ENCODE data around the gene KIAA1958.
A peak's percentile ranks its signal among the peaks of the same experiment; 100 is the strongest.

Gene KIAA1958, protein sequence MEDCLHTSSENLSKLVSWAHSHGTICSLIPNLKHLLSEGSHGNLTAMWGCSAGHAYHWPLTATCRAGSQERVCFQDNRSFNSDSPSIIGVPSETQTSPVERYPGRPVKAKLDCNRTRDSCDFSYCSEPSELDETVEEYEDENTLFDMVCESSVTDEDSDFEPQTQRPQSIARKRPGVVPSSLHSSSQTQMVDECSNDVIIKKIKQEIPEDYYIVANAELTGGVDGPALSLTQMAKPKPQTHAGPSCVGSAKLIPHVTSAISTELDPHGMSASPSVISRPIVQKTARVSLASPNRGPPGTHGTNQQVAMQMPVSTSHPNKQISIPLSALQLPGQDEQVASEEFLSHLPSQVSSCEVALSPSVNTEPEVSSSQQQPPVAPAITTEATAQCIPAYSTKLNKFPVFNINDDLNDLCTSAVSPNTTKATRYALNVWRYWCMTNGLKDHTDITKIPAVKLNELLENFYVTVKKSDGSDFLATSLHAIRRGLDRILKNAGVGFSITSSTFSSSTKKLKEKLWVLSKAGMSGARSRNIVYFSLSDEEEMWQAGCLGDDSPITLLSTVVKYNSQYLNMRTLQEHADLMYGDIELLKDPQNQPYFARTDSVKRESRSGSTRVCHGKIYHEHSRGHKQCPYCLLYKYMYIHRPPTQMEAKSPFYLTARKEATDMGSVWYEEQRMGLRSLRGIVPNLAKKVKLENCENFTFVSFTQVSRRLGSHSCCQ

DNA sequence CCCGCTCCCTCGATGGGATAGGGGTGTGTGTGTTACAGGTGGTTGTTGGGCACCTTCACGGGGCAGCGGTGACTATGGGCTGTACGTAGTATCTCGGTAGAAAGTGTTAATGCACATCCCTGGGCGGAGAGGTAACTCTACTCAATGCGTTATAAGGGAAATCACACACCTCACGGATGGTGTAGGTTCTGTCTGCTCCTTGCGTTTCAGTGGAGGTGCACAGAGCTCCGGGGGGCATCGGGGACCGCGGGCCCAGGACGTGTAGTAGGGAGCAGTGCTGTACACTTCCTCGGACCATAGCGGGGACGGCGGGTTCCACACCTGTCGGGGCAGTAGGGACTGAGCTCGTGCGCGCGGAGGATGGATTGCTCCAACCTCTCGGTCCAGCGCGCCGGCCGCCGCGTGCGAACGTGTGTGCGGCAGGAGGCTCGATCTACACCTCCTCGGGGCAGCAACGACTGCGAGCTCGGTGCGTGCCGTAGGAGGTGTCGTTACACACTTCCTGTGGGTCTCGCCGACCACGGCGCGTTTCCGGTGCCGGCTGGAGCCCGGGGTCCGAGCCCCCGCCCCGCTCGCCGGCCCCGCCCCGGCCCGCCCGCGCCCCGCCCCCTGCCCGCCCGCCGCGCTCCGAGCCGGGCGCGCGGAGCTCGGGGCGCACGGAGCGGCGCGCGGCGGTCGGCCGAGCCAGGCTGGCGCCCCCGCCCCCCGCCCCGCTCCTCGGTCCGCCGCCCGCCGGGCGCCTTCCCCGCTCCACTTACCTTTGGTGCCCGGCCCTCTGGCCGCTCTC, at the start of gene KIAA1958:
Gene KIAA1958 (plus strand): TSS at position 607 of the 787 bp plus-strand sequence. CDS start 87,254 bp downstream, outside the sequence.
- Histone ChIP-seq H3K4me1 (ENCODE audit: control insufficient read depth, insufficient read depth, low read length) (no peaks in the 10 kb centered on the region), H3K4me3 (ENCODE audit: low read length) (peak within 1 kb of the TSS; percentile 64), H3K9ac (ENCODE audit: low read length) (peak within 1 kb of the TSS; percentile 68), H3K36me3 (ENCODE audit: control insufficient read depth, insufficient read depth, low read length) (no peaks in the 10 kb centered on the region), H3K27me3 (ENCODE audit: control insufficient read depth, insufficient read depth, low read length) (no peaks in the 10 kb centered on the region), H3K9me3 (ENCODE audit: control insufficient read depth, low read length) (no peaks in the 10 kb centered on the region)

DNA sequence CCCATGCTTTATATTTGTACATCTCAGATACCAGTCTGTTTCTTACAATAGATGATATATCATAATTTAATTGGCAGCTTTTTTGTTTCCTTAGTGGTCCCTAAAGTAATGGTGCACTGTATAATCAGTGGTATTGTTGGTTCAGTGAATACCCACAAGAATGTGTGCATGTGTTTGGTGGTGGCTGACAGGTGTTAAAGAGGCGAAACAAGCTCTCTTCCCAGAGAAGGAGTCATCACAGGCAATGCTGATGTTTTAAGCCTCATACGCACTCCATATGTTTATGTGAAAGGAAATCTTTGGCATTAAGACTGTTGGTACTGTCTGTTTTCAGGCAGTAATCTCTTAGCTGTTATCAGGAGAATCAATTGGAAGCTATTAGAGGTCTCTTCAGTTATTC, 49.2 kb upstream of the KIAA1958 start:
- Histone ChIP-seq H3K9me3 (ENCODE audit: control insufficient read depth, low read length) (no peaks in the 10 kb centered on the region), H3K9ac (ENCODE audit: low read length) (no peak overlapping the region), H3K4me3 (ENCODE audit: low read length) (no peak overlapping the region), H3K27me3 (ENCODE audit: control insufficient read depth, insufficient read depth, low read length) (no peaks in the 10 kb centered on the region), H3K36me3 (ENCODE audit: control insufficient read depth, insufficient read depth, low read length) (no peaks in the 10 kb centered on the region), H3K4me1 (ENCODE audit: control insufficient read depth, insufficient read depth, low read length) (no peaks in the 10 kb centered on the region)

DNA sequence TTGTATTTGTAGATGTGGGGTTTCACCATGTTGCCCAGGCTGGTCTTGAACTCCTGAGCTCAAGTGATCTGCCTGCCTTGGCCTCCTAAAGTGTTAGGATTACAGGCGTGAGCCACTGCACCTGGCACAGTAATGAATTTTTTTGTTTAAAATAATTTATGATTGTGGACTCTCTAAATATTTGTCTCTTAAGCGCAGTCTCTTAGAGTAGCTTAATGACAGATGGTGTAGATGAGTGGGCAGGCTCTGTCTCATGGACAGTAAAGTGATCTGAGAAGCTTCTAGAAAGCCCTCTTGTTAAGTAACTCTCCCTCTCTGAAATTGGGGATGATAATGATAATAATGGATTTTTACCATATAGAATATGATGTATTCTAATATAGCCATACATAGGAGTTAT, 47.5 kb upstream of the KIAA1958 start:
- Histone ChIP-seq H3K4me3 (ENCODE audit: low read length) (no peak overlapping the region), H3K27me3 (ENCODE audit: control insufficient read depth, insufficient read depth, low read length) (no peaks in the 10 kb centered on the region), H3K9ac (ENCODE audit: low read length) (no peak overlapping the region), H3K9me3 (ENCODE audit: control insufficient read depth, low read length) (no peaks in the 10 kb centered on the region), H3K4me1 (ENCODE audit: control insufficient read depth, insufficient read depth, low read length) (no peaks in the 10 kb centered on the region), H3K36me3 (ENCODE audit: control insufficient read depth, insufficient read depth, low read length) (no peaks in the 10 kb centered on the region)

DNA sequence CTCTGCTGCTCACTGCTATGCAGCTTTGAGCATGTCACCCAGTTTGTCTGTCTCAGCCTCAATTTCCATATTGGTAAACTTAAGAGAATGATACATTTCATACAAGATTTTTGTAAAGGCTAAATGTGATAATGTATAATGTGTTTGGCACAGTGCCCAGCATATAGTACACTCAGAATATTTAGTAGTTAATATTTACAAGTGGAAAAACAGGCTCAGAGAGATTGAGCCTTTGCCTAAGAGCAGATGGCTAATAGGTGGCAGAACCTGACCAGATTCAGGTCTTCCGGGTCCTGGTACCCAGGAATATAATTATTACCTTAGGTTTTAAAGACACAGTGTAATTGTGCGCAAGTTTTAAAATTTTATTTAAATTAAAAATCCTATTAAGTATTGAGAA, 46.8 kb upstream of the KIAA1958 start:
- Histone ChIP-seq H3K4me3 (ENCODE audit: low read length) (no peak overlapping the region), H3K36me3 (ENCODE audit: control insufficient read depth, insufficient read depth, low read length) (no peaks in the 10 kb centered on the region), H3K9ac (ENCODE audit: low read length) (no peak overlapping the region), H3K27me3 (ENCODE audit: control insufficient read depth, insufficient read depth, low read length) (no peaks in the 10 kb centered on the region), H3K4me1 (ENCODE audit: control insufficient read depth, insufficient read depth, low read length) (no peaks in the 10 kb centered on the region), H3K9me3 (ENCODE audit: control insufficient read depth, low read length) (no peaks in the 10 kb centered on the region)

DNA sequence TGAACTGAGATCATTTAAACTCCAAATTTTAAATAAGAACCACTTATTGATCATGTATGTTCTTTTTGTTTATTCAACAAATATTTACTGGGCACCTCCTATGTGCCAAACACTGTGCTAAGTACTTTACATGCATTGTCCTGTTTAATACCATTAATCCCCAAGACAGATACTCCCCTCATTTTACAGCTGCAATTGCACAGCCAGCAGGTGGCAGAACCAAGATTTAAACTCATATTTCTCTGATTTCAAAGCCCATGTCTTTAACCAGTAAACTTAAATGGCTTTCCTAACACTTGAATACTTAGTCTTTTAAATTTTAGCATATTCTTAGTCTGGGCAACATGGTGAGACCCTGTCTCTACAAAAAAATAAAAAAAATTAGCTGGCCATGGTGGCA, 43.4 kb upstream of the KIAA1958 start:
- Histone ChIP-seq H3K4me3 (ENCODE audit: low read length) (no peak overlapping the region), H3K9me3 (ENCODE audit: control insufficient read depth, low read length) (no peaks in the 10 kb centered on the region), H3K9ac (ENCODE audit: low read length) (no peak overlapping the region), H3K36me3 (ENCODE audit: control insufficient read depth, insufficient read depth, low read length) (no peaks in the 10 kb centered on the region), H3K4me1 (ENCODE audit: control insufficient read depth, insufficient read depth, low read length) (no peaks in the 10 kb centered on the region), H3K27me3 (ENCODE audit: control insufficient read depth, insufficient read depth, low read length) (no peaks in the 10 kb centered on the region)

DNA sequence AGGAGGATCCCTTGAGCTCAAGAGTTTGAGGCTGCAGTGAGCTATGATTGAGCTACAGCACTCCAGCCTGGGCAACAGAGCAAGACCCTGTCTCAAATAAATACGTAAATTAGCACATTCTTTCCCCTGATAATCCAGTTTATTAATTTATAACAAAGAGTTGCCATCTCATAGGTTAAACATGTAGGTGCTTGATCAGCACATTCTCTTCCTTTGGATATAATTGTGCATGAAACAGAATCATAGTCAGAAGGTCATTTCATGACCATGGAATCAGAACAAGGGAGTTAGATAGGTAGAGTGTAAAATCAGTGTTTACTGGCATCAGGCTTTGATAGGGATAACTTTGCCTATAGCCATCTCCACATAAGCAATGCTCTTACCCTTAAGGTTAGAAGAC, 43.0 kb upstream of the KIAA1958 start:
- no peaks in the 10 kb centered on the region for H3K27me3 ChIP-seq (ENCODE audit: control insufficient read depth, insufficient read depth, low read length)
- no peaks in the 10 kb centered on the region for H3K36me3 ChIP-seq (ENCODE audit: control insufficient read depth, insufficient read depth, low read length)
- H3K9ac ChIP-seq (ENCODE audit: low read length), result no peak overlapping the region
- no peak overlapping the region for H3K4me3 ChIP-seq (ENCODE audit: low read length)
- no peaks in the 10 kb centered on the region for H3K9me3 ChIP-seq (ENCODE audit: control insufficient read depth, low read length)
- H3K4me1 ChIP-seq (ENCODE audit: control insufficient read depth, insufficient read depth, low read length), result no peaks in the 10 kb centered on the region

DNA sequence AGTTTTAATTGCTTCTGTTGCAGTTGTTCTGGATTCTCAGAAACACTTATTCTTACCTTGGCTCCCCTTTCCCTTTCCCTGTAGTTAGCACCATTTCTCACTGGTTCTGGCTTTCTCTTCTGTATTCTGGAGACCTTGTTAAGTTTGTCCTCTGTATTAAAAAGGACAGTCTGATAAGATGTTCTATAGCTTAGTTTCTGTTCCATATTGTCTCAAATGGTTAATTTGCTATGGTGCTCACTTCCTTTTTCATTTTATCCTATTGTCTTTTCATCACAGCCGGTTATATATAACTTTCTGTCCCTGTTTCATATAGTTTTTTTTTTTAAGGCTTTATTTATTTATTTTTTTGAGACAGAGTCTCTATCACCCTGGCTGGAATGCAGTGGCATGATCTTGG, 41.4 kb upstream of the KIAA1958 start:
- Histone ChIP-seq H3K9ac (ENCODE audit: low read length) (no peak overlapping the region), H3K36me3 (ENCODE audit: control insufficient read depth, insufficient read depth, low read length) (no peaks in the 10 kb centered on the region), H3K27me3 (ENCODE audit: control insufficient read depth, insufficient read depth, low read length) (no peaks in the 10 kb centered on the region), H3K4me3 (ENCODE audit: low read length) (no peak overlapping the region), H3K9me3 (ENCODE audit: control insufficient read depth, low read length) (no peaks in the 10 kb centered on the region), H3K4me1 (ENCODE audit: control insufficient read depth, insufficient read depth, low read length) (no peaks in the 10 kb centered on the region)

DNA sequence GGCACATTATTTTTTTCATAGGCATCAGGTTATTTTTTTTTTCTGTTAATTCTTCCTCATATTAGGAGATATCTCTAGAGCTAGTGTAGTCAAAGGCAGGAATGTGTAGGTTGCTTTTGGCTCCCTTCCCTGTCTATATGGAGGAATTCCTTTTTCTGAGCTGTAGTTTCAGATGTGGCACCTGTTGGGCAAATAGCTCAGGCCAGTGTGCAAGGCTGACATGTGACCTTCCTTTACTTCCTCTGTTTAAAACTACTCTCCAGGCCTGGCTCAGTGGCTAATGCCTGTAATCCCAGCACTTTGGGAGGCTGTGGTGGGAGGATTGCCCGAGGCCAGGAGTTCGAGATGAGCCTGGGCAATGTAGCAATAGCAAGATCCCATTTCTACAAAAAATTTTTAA, 40.5 kb upstream of the KIAA1958 start:
- H3K4me1 ChIP-seq (ENCODE audit: control insufficient read depth, insufficient read depth, low read length), result no peaks in the 10 kb centered on the region
- no peaks in the 10 kb centered on the region for H3K27me3 ChIP-seq (ENCODE audit: control insufficient read depth, insufficient read depth, low read length)
- H3K4me3 ChIP-seq (ENCODE audit: low read length), result no peak overlapping the region
- no peaks in the 10 kb centered on the region for H3K9me3 ChIP-seq (ENCODE audit: control insufficient read depth, low read length)
- no peak overlapping the region for H3K9ac ChIP-seq (ENCODE audit: low read length)
- no peaks in the 10 kb centered on the region for H3K36me3 ChIP-seq (ENCODE audit: control insufficient read depth, insufficient read depth, low read length)

DNA sequence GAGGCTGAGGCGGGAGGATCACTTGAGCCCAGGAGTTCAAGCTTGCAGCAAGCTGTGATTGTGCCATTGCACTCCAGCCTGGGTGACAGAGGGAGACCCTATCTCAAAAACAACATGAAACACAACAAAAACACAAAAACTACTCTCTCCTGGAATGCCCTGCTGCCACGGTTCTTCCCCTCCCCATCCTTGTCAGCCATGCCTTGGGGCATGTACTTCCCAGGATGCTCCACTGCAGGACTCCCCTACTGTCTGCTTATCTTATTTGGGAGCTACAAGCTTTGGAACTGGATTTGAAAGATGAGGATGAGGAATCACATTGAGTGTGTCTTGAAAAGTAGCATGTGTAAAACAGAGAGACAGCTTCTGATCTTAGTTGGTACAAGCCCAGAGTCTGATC, 40.1 kb upstream of the KIAA1958 start:
- Histone ChIP-seq H3K9ac (ENCODE audit: low read length) (no peak overlapping the region), H3K27me3 (ENCODE audit: control insufficient read depth, insufficient read depth, low read length) (no peaks in the 10 kb centered on the region), H3K36me3 (ENCODE audit: control insufficient read depth, insufficient read depth, low read length) (no peaks in the 10 kb centered on the region), H3K4me3 (ENCODE audit: low read length) (no peak overlapping the region), H3K4me1 (ENCODE audit: control insufficient read depth, insufficient read depth, low read length) (no peaks in the 10 kb centered on the region), H3K9me3 (ENCODE audit: control insufficient read depth, low read length) (no peaks in the 10 kb centered on the region)

DNA sequence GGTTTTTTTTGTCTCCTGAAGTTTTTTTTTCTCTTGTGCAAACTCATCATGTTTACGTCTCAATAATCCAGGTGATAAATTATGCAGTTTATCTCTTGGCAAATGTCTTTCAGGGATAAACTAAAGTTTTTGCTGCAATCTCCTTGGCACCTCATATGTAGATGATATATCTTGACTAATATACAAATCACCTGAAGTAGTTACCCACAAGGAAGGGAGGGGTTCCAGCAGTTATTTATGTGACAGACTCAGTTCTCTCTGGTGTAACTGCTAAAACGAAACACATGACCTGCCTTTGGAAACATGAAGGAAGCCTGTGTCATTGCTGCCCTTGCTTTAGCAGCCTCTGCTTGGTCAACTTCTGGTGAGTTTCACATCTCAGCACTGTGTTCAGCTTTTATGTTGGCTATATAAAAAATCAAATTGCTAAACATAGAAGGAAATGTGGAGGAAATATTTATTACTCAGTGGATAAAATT, 39.3 kb upstream of the KIAA1958 start:
- no peaks in the 10 kb centered on the region for H3K4me1 ChIP-seq (ENCODE audit: control insufficient read depth, insufficient read depth, low read length)
- no peaks in the 10 kb centered on the region for H3K36me3 ChIP-seq (ENCODE audit: control insufficient read depth, insufficient read depth, low read length)
- no peak overlapping the region for H3K9ac ChIP-seq (ENCODE audit: low read length)
- no peaks in the 10 kb centered on the region for H3K27me3 ChIP-seq (ENCODE audit: control insufficient read depth, insufficient read depth, low read length)
- no peak overlapping the region for H3K4me3 ChIP-seq (ENCODE audit: low read length)
- H3K9me3 ChIP-seq (ENCODE audit: control insufficient read depth, low read length), result no peaks in the 10 kb centered on the region

DNA sequence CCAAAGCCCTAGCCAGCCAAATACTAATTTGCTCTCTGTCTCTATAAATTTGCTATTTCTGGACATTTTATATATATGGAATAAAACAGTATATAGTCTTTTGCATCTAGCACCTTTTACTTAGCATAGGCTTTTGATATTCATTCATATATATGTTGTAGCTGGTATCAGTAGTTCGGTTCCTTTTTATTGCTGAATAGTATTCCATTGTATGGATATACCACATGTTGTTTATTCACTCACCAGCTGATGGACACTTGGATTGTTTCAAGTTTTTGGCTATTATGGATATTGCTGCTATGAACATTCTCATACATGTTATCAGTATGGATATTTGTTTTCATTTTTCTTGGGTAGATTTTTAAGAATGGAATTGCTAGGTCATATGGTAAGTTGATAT, 23.8 kb upstream of the KIAA1958 start:
- Histone ChIP-seq H3K9ac (ENCODE audit: low read length) (no peak overlapping the region), H3K27me3 (ENCODE audit: control insufficient read depth, insufficient read depth, low read length) (no peaks in the 10 kb centered on the region), H3K9me3 (ENCODE audit: control insufficient read depth, low read length) (no peaks in the 10 kb centered on the region), H3K4me3 (ENCODE audit: low read length) (no peak overlapping the region), H3K4me1 (ENCODE audit: control insufficient read depth, insufficient read depth, low read length) (no peaks in the 10 kb centered on the region), H3K36me3 (ENCODE audit: control insufficient read depth, insufficient read depth, low read length) (no peaks in the 10 kb centered on the region)

DNA sequence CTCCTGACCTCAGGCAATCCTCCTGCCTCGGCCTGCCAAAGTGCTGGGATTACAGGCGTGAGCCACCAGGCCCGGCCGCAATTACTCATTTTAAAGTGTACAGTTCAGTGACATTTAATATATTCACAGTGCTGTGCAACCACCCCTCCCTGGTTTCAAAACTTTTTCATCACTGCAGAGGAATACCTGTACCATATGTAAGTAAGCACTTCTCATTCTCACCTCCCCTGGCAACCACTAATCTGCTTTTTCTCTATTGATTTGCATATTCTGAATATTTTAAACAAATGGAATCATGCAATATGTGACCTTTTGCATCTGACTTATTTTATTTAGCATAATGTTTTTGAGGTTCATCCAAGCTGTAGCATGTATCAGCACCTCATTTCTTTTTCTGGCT, 21.3 kb upstream of the KIAA1958 start:
- Histone ChIP-seq H3K27me3 (ENCODE audit: control insufficient read depth, insufficient read depth, low read length) (no peaks in the 10 kb centered on the region), H3K36me3 (ENCODE audit: control insufficient read depth, insufficient read depth, low read length) (no peaks in the 10 kb centered on the region), H3K9ac (ENCODE audit: low read length) (no peak overlapping the region), H3K9me3 (ENCODE audit: control insufficient read depth, low read length) (no peaks in the 10 kb centered on the region), H3K4me1 (ENCODE audit: control insufficient read depth, insufficient read depth, low read length) (no peaks in the 10 kb centered on the region), H3K4me3 (ENCODE audit: low read length) (no peak overlapping the region)
